ENCODE measurements around the gene PARD3. TPM values are rescaled to one million over a fixed set of nuclear protein-coding genes. Genes with fewer than 3 reads are reported as not detected.

Gene PARD3
- total and polyA plus RNA-seq, 4 experiments from 2014 or later: 0.13 to 0.25 TPM; not detected in 2

DNA sequence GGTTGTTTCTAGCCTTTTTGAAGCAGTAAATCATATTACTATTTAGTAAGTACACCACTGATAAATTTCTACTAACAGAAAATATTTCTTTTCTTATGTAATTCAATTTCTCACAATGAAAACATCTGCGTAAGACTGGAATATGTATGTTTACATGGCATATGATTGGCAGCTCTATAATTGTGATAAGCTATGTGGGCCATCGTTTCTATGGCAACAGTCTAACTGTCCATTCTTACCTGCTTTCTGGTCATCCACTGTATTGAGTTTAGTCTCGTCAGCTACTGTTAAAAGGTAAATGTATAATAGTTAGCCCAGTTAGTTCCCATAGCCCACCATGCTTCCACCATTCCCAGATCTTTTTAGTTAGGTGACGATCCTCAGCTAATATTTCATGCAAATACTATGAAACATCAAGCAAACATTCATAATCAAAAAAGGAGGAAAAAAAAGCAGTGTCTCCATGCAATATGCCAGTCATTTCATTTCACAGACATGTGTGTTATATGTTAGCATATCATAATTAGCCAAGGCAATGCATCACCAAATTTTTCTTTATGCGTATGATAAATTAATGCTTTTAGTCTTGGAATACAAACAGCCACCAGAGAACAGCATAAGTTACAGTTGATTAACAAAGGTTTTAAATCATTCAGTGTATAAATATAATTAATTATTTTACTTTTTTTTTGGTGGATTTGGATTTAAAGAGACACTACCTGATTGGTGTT lies 479.0 kb downstream of the PARD3 start:
- no peak for DNase-seq
- ChIA-PET POLR2A (ENCODE audit: partially characterized antibody) (no interaction called here), CTCF (ENCODE audit: partially characterized antibody) (no interaction called here)
- no peaks in the 10 kb centered on the region for H3K9me3 ChIP-seq (ENCODE audit: control insufficient read depth in 1 of 2, low read length in 2 of 2)
- H3K27me3 ChIP-seq (ENCODE audit: insufficient read depth, low read length): no peaks in the 10 kb centered on the region
- peaks cover 0 to 1% of the 10 kb centered on the region in 2 donors for H3K27me3 Mint-ChIP-seq
- peaks cover 0 to 10% (median 2%) of the 10 kb centered on the region in 4 donors for H3K4me1 Mint-ChIP-seq
- H3K36me3 Mint-ChIP-seq: no peaks in the 10 kb centered on the region
- H3K36me3 ChIP-seq (ENCODE audit: insufficient read depth, low read length): no peaks in the 10 kb centered on the region
- H3K9me3 Mint-ChIP-seq: no peaks in the 10 kb centered on the region
- intact Hi-C loops (cut with micrococcal nuclease): no loop called here
- no peak overlapping the region for H3K27ac Mint-ChIP-seq
- H3K27ac ChIP-seq (ENCODE audit: low read depth, low read length): no peak overlapping the region
- H3K4me3 ChIP-seq (ENCODE audit: low read length in 2 of 2): no peak overlapping the region
- H3K4me3 Mint-ChIP-seq: no peak overlapping the region
- no peaks in the 10 kb centered on the region for H3K4me1 ChIP-seq (ENCODE audit: insufficient read depth, low read length)

DNA sequence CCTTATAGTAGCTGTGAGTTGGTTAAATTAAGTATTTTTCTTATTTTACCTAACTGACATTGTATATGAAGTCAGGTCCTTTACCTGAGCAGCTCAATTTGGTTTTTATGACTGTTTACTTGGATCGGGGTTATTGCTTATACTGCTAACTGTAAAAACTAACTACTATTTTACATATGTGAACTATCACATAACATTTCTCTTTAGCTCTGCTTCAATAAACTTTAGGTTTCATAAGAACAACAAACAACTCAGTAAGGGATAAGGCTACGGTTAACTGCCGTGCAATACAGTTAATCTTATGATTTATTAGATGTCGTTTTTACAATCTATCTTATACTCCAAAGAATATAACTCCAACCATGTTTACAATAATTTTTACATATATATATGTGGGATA lies 480.2 kb downstream of the PARD3 start:
- CTCF ChIA-PET (ENCODE audit: partially characterized antibody): no interaction called here
- no peaks in the 10 kb centered on the region for H3K36me3 Mint-ChIP-seq
- H3K4me1 Mint-ChIP-seq: peaks cover 0 to under 1% (median 0%) of the 10 kb centered on the region in 4 donors

DNA sequence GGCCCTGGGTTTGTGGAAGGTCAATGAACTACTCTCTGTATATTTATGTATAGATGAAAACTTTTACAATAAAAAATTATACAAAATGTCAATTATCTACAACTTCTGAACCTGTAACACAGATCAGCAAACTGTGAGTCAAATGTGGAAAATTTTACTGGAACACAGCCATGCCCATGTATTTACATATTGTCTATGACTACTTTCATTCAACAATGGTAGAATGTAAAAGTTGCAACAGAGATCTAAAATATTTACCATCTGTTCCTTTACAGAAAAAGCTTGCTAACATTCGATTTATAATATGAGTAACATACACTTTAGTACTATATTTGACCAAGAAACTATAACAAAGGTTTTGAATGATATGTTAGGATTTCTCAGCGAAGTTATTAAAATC lies 481.6 kb downstream of the PARD3 start:
- Histone ChIP-seq H3K27ac (ENCODE audit: low read depth, low read length) (no peak overlapping the region), H3K9me3 (ENCODE audit: control insufficient read depth in 1 of 2, low read length in 2 of 2) (no peaks in the 10 kb centered on the region), H3K36me3 (ENCODE audit: insufficient read depth, low read length) (no peaks in the 10 kb centered on the region), H3K27me3 (ENCODE audit: insufficient read depth, low read length) (no peaks in the 10 kb centered on the region), H3K4me3 (ENCODE audit: low read length in 2 of 2) (no peak overlapping the region), H3K4me1 (ENCODE audit: insufficient read depth, low read length) (no peaks in the 10 kb centered on the region)
- Mint-ChIP-seq H3K27ac (no peak overlapping the region), H3K36me3 (no peaks in the 10 kb centered on the region), H3K4me1 (no peaks in the 10 kb centered on the region), H3K27me3 (peaks cover 0 to 1% of the 10 kb centered on the region in 2 donors), H3K9me3 (no peaks in the 10 kb centered on the region), H3K4me3 (no peak overlapping the region)
- intact Hi-C loops (cut with micrococcal nuclease): no loop called here
- ChIA-PET CTCF (ENCODE audit: partially characterized antibody) (no interaction called here), POLR2A (ENCODE audit: partially characterized antibody) (no interaction called here)
- DNase-seq: no peak

More for the DNA sequence above, 480.2 kb downstream of the PARD3 start:
- no peaks in the 10 kb centered on the region for H3K9me3 ChIP-seq (ENCODE audit: control insufficient read depth in 1 of 2, low read length in 2 of 2)
- POLR2A ChIA-PET (ENCODE audit: partially characterized antibody): no interaction called here
- no peaks in the 10 kb centered on the region for H3K27me3 ChIP-seq (ENCODE audit: insufficient read depth, low read length)
- Mint-ChIP-seq H3K27me3 (peaks cover 0 to 1% of the 10 kb centered on the region in 2 donors), H3K9me3 (no peaks in the 10 kb centered on the region), H3K4me3 (no peak overlapping the region), H3K27ac (no peak overlapping the region)
- H3K36me3 ChIP-seq (ENCODE audit: insufficient read depth, low read length): no peaks in the 10 kb centered on the region
- intact Hi-C loops (cut with micrococcal nuclease): no loop called here
- H3K27ac ChIP-seq (ENCODE audit: low read depth, low read length): no peak overlapping the region
- DNase-seq: no peak
- H3K4me1 ChIP-seq (ENCODE audit: insufficient read depth, low read length): no peaks in the 10 kb centered on the region
- H3K4me3 ChIP-seq (ENCODE audit: low read length in 2 of 2): no peak overlapping the region

DNA sequence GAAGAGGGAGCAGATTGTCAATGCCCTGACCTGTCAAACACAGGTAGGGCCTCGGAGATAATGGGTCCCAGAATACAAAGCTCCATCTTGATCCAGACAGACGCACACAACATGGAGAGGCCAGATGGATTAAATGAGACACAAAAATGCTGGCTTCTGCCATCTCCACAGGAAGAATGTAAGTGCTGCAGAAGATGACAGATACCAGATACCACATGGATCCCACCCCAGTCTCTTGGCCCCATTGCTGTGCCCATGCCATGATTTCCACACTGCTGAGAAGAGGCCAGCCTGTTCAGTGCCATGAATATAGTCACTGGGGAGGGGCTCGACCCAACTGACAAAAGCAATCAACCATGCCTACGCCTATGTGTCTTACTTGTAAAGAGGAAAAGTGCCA lies 487.9 kb downstream of the PARD3 start:
- H3K9me3 ChIP-seq (ENCODE audit: control insufficient read depth in 1 of 2, low read length in 2 of 2): no peaks in the 10 kb centered on the region
- POLR2A ChIA-PET (ENCODE audit: partially characterized antibody): no interaction called here
- H3K4me3 Mint-ChIP-seq: no peak overlapping the region
- no peaks in the 10 kb centered on the region for H3K27me3 ChIP-seq (ENCODE audit: insufficient read depth, low read length)
- no peak overlapping the region for H3K27ac ChIP-seq (ENCODE audit: low read depth, low read length)
- CTCF ChIA-PET (ENCODE audit: partially characterized antibody): no interaction called here
- intact Hi-C loops (cut with micrococcal nuclease): no loop called here
- no peaks in the 10 kb centered on the region for H3K9me3 Mint-ChIP-seq
- DNase-seq: no peak
- no peaks in the 10 kb centered on the region for H3K4me1 Mint-ChIP-seq
- H3K36me3 ChIP-seq (ENCODE audit: insufficient read depth, low read length): no peaks in the 10 kb centered on the region
- no peak overlapping the region for H3K4me3 ChIP-seq (ENCODE audit: low read length in 2 of 2)
- no peaks in the 10 kb centered on the region for H3K4me1 ChIP-seq (ENCODE audit: insufficient read depth, low read length)
- H3K27ac Mint-ChIP-seq: no peak overlapping the region
- H3K27me3 Mint-ChIP-seq: peaks cover 0 to under 1% of the 10 kb centered on the region in 2 donors
- H3K36me3 Mint-ChIP-seq: no peaks in the 10 kb centered on the region

DNA sequence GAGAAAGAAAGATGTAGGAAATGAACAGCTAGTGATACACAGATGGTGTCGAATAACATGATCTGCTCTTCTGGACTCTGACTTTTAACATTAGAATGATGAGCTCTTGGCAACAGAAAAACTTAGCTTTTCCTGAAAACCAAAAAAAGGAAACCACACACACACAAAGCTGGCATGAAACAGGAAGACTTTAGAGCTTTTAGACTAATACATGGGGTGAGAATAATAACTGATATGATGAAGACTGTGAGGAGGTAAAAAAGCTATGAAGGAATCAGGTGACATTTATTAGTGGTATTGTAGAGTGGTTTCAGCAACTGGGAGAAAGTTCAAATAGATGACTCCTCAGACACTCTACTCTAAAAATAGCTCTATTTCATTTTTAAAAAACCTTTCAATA lies 491.9 kb downstream of the PARD3 start:
- Mint-ChIP-seq H3K27ac (no peak overlapping the region), H3K4me3 (no peak overlapping the region), H3K36me3 (no peaks in the 10 kb centered on the region), H3K9me3 (no peaks in the 10 kb centered on the region), H3K4me1 (no peaks in the 10 kb centered on the region), H3K27me3 (peaks cover 2 to 4% of the 10 kb centered on the region in 2 donors)
- ChIA-PET POLR2A (ENCODE audit: partially characterized antibody) (no interaction called here), CTCF (ENCODE audit: partially characterized antibody) (no interaction called here)
- Histone ChIP-seq H3K27me3 (ENCODE audit: insufficient read depth, low read length) (no peaks in the 10 kb centered on the region), H3K4me1 (ENCODE audit: insufficient read depth, low read length) (no peaks in the 10 kb centered on the region), H3K4me3 (ENCODE audit: low read length in 2 of 2) (no peak overlapping the region), H3K9me3 (ENCODE audit: control insufficient read depth in 1 of 2, low read length in 2 of 2) (no peaks in the 10 kb centered on the region), H3K27ac (ENCODE audit: low read depth, low read length) (no peak overlapping the region), H3K36me3 (ENCODE audit: insufficient read depth, low read length) (no peaks in the 10 kb centered on the region)
- intact Hi-C loops (cut with micrococcal nuclease): no loop called here
- no peak for DNase-seq

DNA sequence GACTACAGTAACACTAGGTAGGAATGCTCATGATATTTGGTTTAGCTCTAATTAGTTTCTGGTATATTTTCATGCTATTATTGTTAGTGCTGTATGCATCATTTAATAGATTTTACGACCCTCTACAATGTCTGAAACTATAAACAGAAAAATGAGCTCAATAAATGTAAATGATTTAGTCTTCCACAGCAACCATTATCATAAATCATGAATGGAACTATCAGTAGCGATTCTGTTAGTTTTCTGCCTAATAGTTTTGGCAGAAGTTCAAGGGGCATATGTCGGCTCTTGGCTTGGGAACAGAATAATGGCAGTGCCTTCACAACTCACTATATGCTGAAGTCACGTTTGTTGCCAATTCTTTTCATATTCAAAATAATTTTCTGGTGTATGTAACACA lies 494.8 kb downstream of the PARD3 start:
- H3K27me3 ChIP-seq (ENCODE audit: insufficient read depth, low read length): no peaks in the 10 kb centered on the region
- DNase-seq: no peak
- H3K36me3 Mint-ChIP-seq: no peaks in the 10 kb centered on the region
- CTCF ChIA-PET (ENCODE audit: partially characterized antibody): no interaction called here
- no peaks in the 10 kb centered on the region for H3K9me3 ChIP-seq (ENCODE audit: control insufficient read depth in 1 of 2, low read length in 2 of 2)
- H3K4me3 Mint-ChIP-seq: no peak overlapping the region
- no peaks in the 10 kb centered on the region for H3K36me3 ChIP-seq (ENCODE audit: insufficient read depth, low read length)
- H3K4me1 Mint-ChIP-seq: no peaks in the 10 kb centered on the region
- H3K9me3 Mint-ChIP-seq: peaks cover 0 to 1% (median 0%) of the 10 kb centered on the region in 8 donors
- intact Hi-C loops (cut with micrococcal nuclease): no loop called here
- H3K27ac ChIP-seq (ENCODE audit: low read depth, low read length): no peak overlapping the region
- H3K27me3 Mint-ChIP-seq: peaks cover 2 to 4% of the 10 kb centered on the region in 2 donors
- H3K27ac Mint-ChIP-seq: no peak overlapping the region
- H3K4me1 ChIP-seq (ENCODE audit: insufficient read depth, low read length): no peaks in the 10 kb centered on the region
- POLR2A ChIA-PET (ENCODE audit: partially characterized antibody): no interaction called here
- no peak overlapping the region for H3K4me3 ChIP-seq (ENCODE audit: low read length in 2 of 2)

DNA sequence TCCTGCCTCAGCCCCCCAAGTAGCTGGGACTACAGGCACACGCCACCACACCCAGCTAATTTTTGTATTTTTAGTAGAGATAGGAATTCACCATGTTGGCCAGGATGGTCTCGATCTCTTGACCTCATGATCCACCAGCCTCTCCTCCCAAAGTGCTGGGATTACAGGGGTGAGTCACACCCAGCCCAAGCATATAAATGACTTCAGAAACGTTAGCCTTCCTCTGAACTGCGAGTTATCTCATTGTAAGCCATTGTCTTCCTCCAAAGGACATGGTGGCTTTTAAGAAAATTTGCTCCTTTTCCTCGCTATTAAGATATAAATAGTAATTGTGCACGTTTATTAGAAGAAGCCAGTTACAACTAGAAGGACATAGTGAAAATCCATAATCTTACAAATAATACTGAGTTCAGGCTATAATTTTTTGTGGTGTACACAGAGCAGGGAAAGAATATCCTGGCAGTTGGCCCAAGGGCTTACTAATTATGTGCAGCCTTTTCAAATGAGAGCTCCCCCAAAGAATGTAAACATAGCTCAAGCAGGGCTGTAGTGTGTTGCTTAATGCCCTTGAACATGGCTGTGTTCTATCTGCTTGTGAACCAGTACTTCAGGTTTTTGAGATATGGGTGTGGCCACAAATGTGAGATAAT lies 495.8 kb downstream of the PARD3 start:
- intact Hi-C loops (cut with micrococcal nuclease): no loop called here
- no peak for DNase-seq
- Histone ChIP-seq H3K27ac (ENCODE audit: low read depth, low read length) (no peak overlapping the region), H3K4me1 (ENCODE audit: insufficient read depth, low read length) (no peaks in the 10 kb centered on the region), H3K36me3 (ENCODE audit: insufficient read depth, low read length) (no peaks in the 10 kb centered on the region), H3K27me3 (ENCODE audit: insufficient read depth, low read length) (no peaks in the 10 kb centered on the region), H3K9me3 (ENCODE audit: control insufficient read depth in 1 of 2, low read length in 2 of 2) (no peaks in the 10 kb centered on the region), H3K4me3 (ENCODE audit: low read length in 2 of 2) (no peak overlapping the region)
- no peak overlapping the region for H3K27ac Mint-ChIP-seq
- POLR2A ChIA-PET (ENCODE audit: partially characterized antibody): no interaction called here
- CTCF ChIA-PET (ENCODE audit: partially characterized antibody): no interaction called here
- no peaks in the 10 kb centered on the region for H3K4me1 Mint-ChIP-seq
- no peaks in the 10 kb centered on the region for H3K36me3 Mint-ChIP-seq
- H3K9me3 Mint-ChIP-seq: peaks cover 0 to 1% (median 0%) of the 10 kb centered on the region in 8 donors
- H3K27me3 Mint-ChIP-seq: peaks cover 2 to 4% of the 10 kb centered on the region in 2 donors
- H3K4me3 Mint-ChIP-seq: no peak overlapping the region

Measured in CD4-positive, alpha-beta memory T cell (primary cell).